Measurements from ENCODE around the gene SPDYE2.
"Not testable (repeated sequence)": the region's sequence is repeated elsewhere in the genome, so short reads cannot be mapped to it uniquely, and the experiment has no call there.

DNA sequence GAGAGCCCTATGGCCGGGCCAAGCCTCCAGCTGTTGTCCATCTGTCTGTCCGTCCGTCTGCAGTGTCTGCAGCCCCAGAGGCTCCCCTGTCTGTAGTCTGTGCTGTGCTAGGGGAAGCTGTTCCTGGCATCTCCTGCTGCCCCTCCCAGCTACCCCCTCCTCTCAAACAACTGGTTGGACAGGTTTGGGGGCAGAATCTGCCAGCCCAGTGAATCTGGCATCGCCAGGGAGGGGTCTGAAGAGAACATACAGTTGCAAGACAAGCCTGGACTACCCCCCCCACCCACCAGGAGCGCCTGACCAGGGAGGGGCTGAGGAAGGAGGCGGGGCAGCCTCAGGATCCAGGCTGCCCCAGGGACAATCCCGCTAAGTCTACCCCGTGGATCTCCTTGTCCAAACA lies 7.4 kb upstream of the SPDYE2 start, which contains the start of gene UPK3BL2:
- TF ChIP-seq POLR2A (IDR thresholded peaks at IDR 0.05; ENCODE audit: low read depth, low read length); POLR2AphosphoS5 (IDR thresholded peaks at IDR 0.05; ENCODE audit: insufficient read depth, low read depth, low read length): not testable (repeated sequence)

Data from endothelial cell of umbilical vein (primary cell).